Measurements from ENCODE around the gene SCLY. TPM values are rescaled to one million over a fixed set of nuclear protein-coding genes. Genes with fewer than 3 reads are reported as not detected.

Gene SCLY
- total RNA-seq, 1 experiment from 2014 or later: 68.4 TPM

DNA sequence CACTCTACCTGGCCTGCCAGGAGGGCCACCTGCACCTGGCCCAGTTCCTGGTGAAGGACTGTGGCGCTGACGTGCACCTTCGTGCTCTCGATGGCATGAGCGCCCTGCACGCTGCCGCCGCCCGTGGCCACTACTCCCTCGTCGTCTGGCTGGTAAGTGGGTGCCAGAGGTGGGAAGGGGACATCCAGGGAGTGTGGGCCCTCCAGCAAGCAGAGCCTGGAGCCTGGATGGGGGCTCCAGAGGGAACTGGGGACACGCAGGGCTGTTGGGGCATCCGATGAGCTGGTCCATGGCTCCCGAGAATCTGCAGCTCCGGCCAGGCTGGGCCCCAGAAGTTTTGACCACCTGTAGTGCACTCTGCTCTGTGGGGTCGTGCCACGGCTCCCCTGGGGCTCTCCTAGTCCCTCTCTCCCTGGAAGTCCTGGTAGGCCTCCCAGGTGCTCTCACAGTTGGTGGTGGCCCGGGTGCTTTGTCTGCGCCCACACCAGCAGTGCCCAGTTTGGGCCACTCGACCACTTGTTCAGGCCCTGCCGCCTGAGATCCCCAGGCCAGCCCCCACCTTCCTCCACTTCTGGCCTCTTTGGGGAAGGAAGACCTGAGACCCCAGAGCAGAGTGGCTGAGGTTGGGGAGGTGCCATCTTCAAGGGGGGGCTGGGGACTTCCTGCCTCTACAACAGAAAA is 44.0 kb downstream of the SCLY start (continued):
- TF ChIP-seq TEAD1 (CRISPR knock-in tag; IDR thresholded peaks at IDR 0.05): no peak
- no peak for TF ChIP-seq NFE2L1 (CRISPR knock-in tag; IDR thresholded peaks at IDR 0.05)
- TF ChIP-seq PREB (CRISPR knock-in tag; IDR thresholded peaks at IDR 0.05; ENCODE audit: borderline replicate concordance): no peak
- no peak for TF ChIP-seq PRRX2 (CRISPR knock-in tag; IDR thresholded peaks at IDR 0.05)
- TF ChIP-seq PRDM15 (CRISPR knock-in tag; IDR thresholded peaks at IDR 0.05): no peak
- TF ChIP-seq ELF4 (CRISPR knock-in tag; IDR thresholded peaks at IDR 0.05; ENCODE audit: low read depth): no peak
- TF ChIP-seq, protein P1, sequence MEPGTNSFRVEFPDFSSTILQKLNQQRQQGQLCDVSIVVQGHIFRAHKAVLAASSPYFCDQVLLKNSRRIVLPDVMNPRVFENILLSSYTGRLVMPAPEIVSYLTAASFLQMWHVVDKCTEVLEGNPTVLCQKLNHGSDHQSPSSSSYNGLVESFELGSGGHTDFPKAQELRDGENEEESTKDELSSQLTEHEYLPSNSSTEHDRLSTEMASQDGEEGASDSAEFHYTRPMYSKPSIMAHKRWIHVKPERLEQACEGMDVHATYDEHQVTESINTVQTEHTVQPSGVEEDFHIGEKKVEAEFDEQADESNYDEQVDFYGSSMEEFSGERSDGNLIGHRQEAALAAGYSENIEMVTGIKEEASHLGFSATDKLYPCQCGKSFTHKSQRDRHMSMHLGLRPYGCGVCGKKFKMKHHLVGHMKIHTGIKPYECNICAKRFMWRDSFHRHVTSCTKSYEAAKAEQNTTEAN (CRISPR knock-in tag; IDR thresholded peaks at IDR 0.05): no peak

GRCh38 chr2:238105506-238106338 is 44.9 kb downstream of the SCLY start:
- no peak for DNase-seq (ENCODE audit: low spot score)
- Mint-ChIP-seq H3K27ac (no peak overlapping the region), H3K36me3 (no peaks in the 10 kb centered on the region), H3K4me1 (peaks cover 21% of the 10 kb centered on the region), H3K9me3 (no peaks in the 10 kb centered on the region), H3K4me3 (no peak overlapping the region), H3K27me3 (ENCODE audit: low read depth) (no peaks in the 10 kb centered on the region)
- CTCF ChIA-PET: interaction anchor here (0.8 to 2.9 kb wide), 18 partner anchors 7 to 331 kb away, joined by 3 to 15 read pairs (median 4); partner anchors contain the start of gene SCLY
- no peak for ATAC-seq
- POLR2A ChIA-PET: interaction anchor here (0.7 kb wide), 2 partner anchors 25 to 38 kb away, joined by 5 to 8 read pairs; no protein-coding TSS in a partner anchor
- TF ChIP-seq, protein P2, sequence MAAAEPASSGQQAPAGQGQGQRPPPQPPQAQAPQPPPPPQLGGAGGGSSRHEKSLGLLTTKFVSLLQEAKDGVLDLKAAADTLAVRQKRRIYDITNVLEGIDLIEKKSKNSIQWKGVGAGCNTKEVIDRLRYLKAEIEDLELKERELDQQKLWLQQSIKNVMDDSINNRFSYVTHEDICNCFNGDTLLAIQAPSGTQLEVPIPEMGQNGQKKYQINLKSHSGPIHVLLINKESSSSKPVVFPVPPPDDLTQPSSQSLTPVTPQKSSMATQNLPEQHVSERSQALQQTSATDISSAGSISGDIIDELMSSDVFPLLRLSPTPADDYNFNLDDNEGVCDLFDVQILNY (CRISPR knock-in tag; IDR thresholded peaks at IDR 0.05): no peak
- no peak for TF ChIP-seq TCF7 (CRISPR knock-in tag; IDR thresholded peaks at IDR 0.05; ENCODE audit: low read depth)
- TF ChIP-seq SOX15 (CRISPR knock-in tag; IDR thresholded peaks at IDR 0.05): no peak
- TF ChIP-seq MXD4 (CRISPR knock-in tag; IDR thresholded peaks at IDR 0.05; ENCODE audit: borderline replicate concordance): no peak
- no peak for TF ChIP-seq E2F4 (CRISPR knock-in tag; IDR thresholded peaks at IDR 0.05; ENCODE audit: borderline replicate concordance, low read depth)
- TF ChIP-seq SMAD3 (CRISPR knock-in tag; IDR thresholded peaks at IDR 0.05; ENCODE audit: borderline replicate concordance): no peak
- no peak for TF ChIP-seq PRRX2 (CRISPR knock-in tag; IDR thresholded peaks at IDR 0.05)
- no peak for TF ChIP-seq FOXP4 (CRISPR knock-in tag; IDR thresholded peaks at IDR 0.05)
- TF ChIP-seq FOXP1 (CRISPR knock-in tag; IDR thresholded peaks at IDR 0.05; ENCODE audit: borderline replicate concordance): no peak
- TF ChIP-seq CREM (CRISPR knock-in tag; IDR thresholded peaks at IDR 0.05): no peak
- no peak for TF ChIP-seq ELF4 (CRISPR knock-in tag; IDR thresholded peaks at IDR 0.05; ENCODE audit: low read depth)
- TF ChIP-seq ZNF425 (CRISPR knock-in tag; conservative IDR thresholded peaks at IDR 0.05): no peak
- no peak for TF ChIP-seq ZNF416 (CRISPR knock-in tag; IDR thresholded peaks at IDR 0.05)
- no peak for TF ChIP-seq ATF1 (CRISPR knock-in tag; IDR thresholded peaks at IDR 0.05)
- TF ChIP-seq GABPB1 (CRISPR knock-in tag; IDR thresholded peaks at IDR 0.05): no peak
